H9 (cell line): Measurements from ENCODE around the gene TBC1D24. TPM values are rescaled to one million over a fixed set of nuclear protein-coding genes. Genes with fewer than 3 reads are reported as not detected.
A peak's percentile ranks its signal among the peaks of the same experiment; 100 is the strongest.

Experiments
- DNase-seq: peaks from one replicate; pipeline ENCODE4 v3.0.0-alpha.2; 2017
- H2AFZ ChIP-seq: one replicate; pipeline ENCODE4 v1.6.1; 2013; ENCODE audit warnings: mild to moderate bottlenecking, low read length, control low read depth, moderate library complexity
- H2AK5ac ChIP-seq: 2 replicates; pipeline ENCODE4 v1.6.1; 2013; ENCODE audit warnings: low read length, control low read depth, mixed read lengths; ENCODE audit not compliant: insufficient read length
- H2BK120ac ChIP-seq: one replicate; pipeline ENCODE4 v1.6.1; 2013; ENCODE audit warnings: low read depth, mild to moderate bottlenecking, low read length, control low read depth, inconsistent platforms; ENCODE audit not compliant: poor library complexity, severe bottlenecking
- H2BK12ac ChIP-seq: 2 replicates; pipeline ENCODE4 v1.6.1; 2013; ENCODE audit warnings: low read length, control low read depth, mixed read lengths, low read depth; ENCODE audit not compliant: insufficient read length
- H2BK15ac ChIP-seq: 2 replicates; pipeline ENCODE4 v1.6.1; 2013; ENCODE audit warnings: low read depth, low read length, control low read depth
- H2BK20ac ChIP-seq: one replicate; pipeline ENCODE4 v1.6.1; 2013; ENCODE audit warnings: low read depth, mild to moderate bottlenecking, low read length, control low read depth, inconsistent platforms; ENCODE audit not compliant: poor library complexity, severe bottlenecking
- H2BK5ac ChIP-seq: 2 replicates; pipeline ENCODE4 v1.6.1; 2013; ENCODE audit warnings: low read length, control low read depth, mixed read lengths; ENCODE audit not compliant: insufficient read length
- H3K14ac ChIP-seq: 2 replicates; pipeline ENCODE4 v1.6.1; 2013; ENCODE audit warnings: low read length, control low read depth; ENCODE audit not compliant: insufficient read depth
- H3K18ac ChIP-seq: 2 replicates; pipeline ENCODE4 v1.6.1; 2013; ENCODE audit warnings: low read depth, mild to moderate bottlenecking, mixed read lengths, low read length, control low read depth; ENCODE audit not compliant: insufficient read length
- H3K23ac ChIP-seq: 2 replicates; pipeline ENCODE4 v1.6.1; 2013; ENCODE audit warnings: low read length, control low read depth, mixed read lengths, low read depth; ENCODE audit not compliant: insufficient read length
- H3K23me2 ChIP-seq: 2 replicates; pipeline ENCODE4 v1.6.1; 2013; ENCODE audit warnings: low read depth, mild to moderate bottlenecking, mixed read lengths, low read length, control low read depth; ENCODE audit not compliant: insufficient read length, poor library complexity, severe bottlenecking
- H3K27ac ChIP-seq: 2 replicates; pipeline ENCODE4 v1.5.1; 2013; ENCODE audit warnings: low read length, control low read depth, mixed read lengths, low read depth; ENCODE audit not compliant: insufficient read length
- H3K27me3 ChIP-seq: 2 replicates; pipeline ENCODE4 v1.6.1; 2013; ENCODE audit warnings: low read length, control low read depth, inconsistent platforms; ENCODE audit not compliant: insufficient read depth
- H3K4ac ChIP-seq: 2 replicates; pipeline ENCODE4 v1.6.1; 2013; ENCODE audit warnings: low read depth, mild to moderate bottlenecking, control low read depth, inconsistent platforms, low read length, moderate library complexity
- H3K4me1 ChIP-seq: 2 replicates; pipeline ENCODE4 v1.6.1; 2013; ENCODE audit warnings: low read length, control low read depth, inconsistent platforms; ENCODE audit not compliant: insufficient read depth
- H3K4me2 ChIP-seq: 2 replicates; pipeline ENCODE4 v1.6.1; 2013; ENCODE audit warnings: low read length, control low read depth, mixed read lengths; ENCODE audit not compliant: insufficient read length, insufficient read depth
- H3K56ac ChIP-seq: 2 replicates; pipeline ENCODE4 v1.6.1; 2013; ENCODE audit warnings: low read depth, mild to moderate bottlenecking, mixed read lengths, low read length, control low read depth; ENCODE audit not compliant: insufficient read length
- H3K79me1 ChIP-seq: 2 replicates; pipeline ENCODE4 v1.6.1; 2013; ENCODE audit warnings: low read depth, mild to moderate bottlenecking, moderate library complexity, low read length, control low read depth, inconsistent platforms; ENCODE audit not compliant: insufficient read depth, poor library complexity, severe bottlenecking
- H3K79me2 ChIP-seq: 2 replicates; pipeline ENCODE4 v1.6.1; 2013; ENCODE audit warnings: low read length, control low read depth, inconsistent platforms; ENCODE audit not compliant: insufficient read depth
- H3K9ac ChIP-seq: 2 replicates; pipeline ENCODE4 v1.6.1; 2013; ENCODE audit warnings: low read length, control low read depth, mixed read lengths; ENCODE audit not compliant: insufficient read length; ENCODE audit errors: extremely low read depth
- H3K9me3 ChIP-seq: one replicate; pipeline ENCODE4 v1.6.1; 2013; ENCODE audit warnings: low read depth, low read length, inconsistent platforms; ENCODE audit not compliant: control insufficient read depth
- H3T11ph ChIP-seq: one replicate; pipeline ENCODE4 v1.6.1; 2013; ENCODE audit warnings: mild to moderate bottlenecking, low read length, control low read depth, inconsistent platforms
- H4K20me1 ChIP-seq: one replicate; pipeline ENCODE4 v1.6.1; 2013; ENCODE audit not compliant: control insufficient read depth, insufficient read length, insufficient read depth
- H4K5ac ChIP-seq: 2 replicates; pipeline ENCODE4 v1.6.1; 2013; ENCODE audit warnings: low read depth, mild to moderate bottlenecking, mixed read lengths, low read length, control low read depth; ENCODE audit not compliant: insufficient read length
- H4K8ac ChIP-seq: replicated peaks from 2 replicates; pipeline ENCODE4 v1.6.1; 2013; ENCODE audit warnings: low read length, control low read depth, mixed read lengths, low read depth; ENCODE audit not compliant: insufficient read length
- H4K91ac ChIP-seq: 2 replicates; pipeline ENCODE4 v1.6.1; 2013; ENCODE audit warnings: low read depth, mild to moderate bottlenecking, moderate library complexity, mixed read lengths, low read length, control low read depth; ENCODE audit not compliant: insufficient read length
- H3K27ac Mint-ChIP-seq, 3 experiments: 2 replicates in 2 of 3; 3 replicates in 1 of 3; pipeline ENCODE4 v1.8.0; 2020 to 2021; ENCODE audit warnings: mixed read lengths in 3 of 3, mild to moderate bottlenecking in 1 of 3, moderate library complexity in 1 of 3
- H3K27me3 Mint-ChIP-seq: 2 replicates; pipeline ENCODE4 v1.8.0; 2021; ENCODE audit warnings: low read depth, mild to moderate bottlenecking, moderate library complexity, mixed read lengths
- H3K36me3 Mint-ChIP-seq, 3 experiments: 2 replicates in 2 of 3; 3 replicates in 1 of 3; pipeline ENCODE4 v1.8.0; 2020 to 2021; ENCODE audit warnings: low read depth in 3 of 3, mixed read lengths in 3 of 3; ENCODE audit not compliant: insufficient read depth in 1 of 3
- H3K4me1 Mint-ChIP-seq, 2 experiments: 2 replicates each; pipeline ENCODE4 v1.8.0; 2020; ENCODE audit warnings: mixed read lengths in 2 of 2
- H3K4me3 Mint-ChIP-seq, 2 experiments: 2 replicates in 1 of 2; 3 replicates in 1 of 2; pipeline ENCODE4 v1.8.0; 2020 to 2021; ENCODE audit warnings: mild to moderate bottlenecking in 2 of 2, mixed read lengths in 2 of 2, moderate library complexity in 1 of 2
- H3K9me3 Mint-ChIP-seq, 2 experiments: 2 replicates in 1 of 2; 3 replicates in 1 of 2; pipeline ENCODE4 v1.8.0; 2020; ENCODE audit warnings: mild to moderate bottlenecking in 2 of 2, mixed read lengths in 2 of 2, moderate library complexity in 1 of 2
- WGBS: extraction: QIAGEN DNeasy Blood & Tissue Kit; methylation state at CpG from one replicate; pipeline ENCODE4 v1.1.7; 2013; ENCODE audit warnings: missing lambda C conversion rate, low lambda C conversion rate, mixed read lengths; ENCODE audit not compliant: insufficient read length; ENCODE audit errors: extremely low coverage; 5-methylcytosine and 5-hydroxymethylcytosine counted together
- total RNA-seq: library from RNA; stranded (reverse); gene quantifications from 2 replicates; pipeline ENCODE4 v1.2.1, GENCODE V29; 2021
- TF ChIP-seq, protein P1 (sequence below): fragments of 200-600 bp; sonication (generic); conservative IDR thresholded peaks from 3 replicates; pipeline ENCODE4 v1.8.0; 2021; ENCODE audit warnings: antibody characterized with exemption, mild to moderate bottlenecking

The TBC1D24 gene
- total RNA-seq, 1 experiment from 2014 or later = 19.0 TPM

DNA sequence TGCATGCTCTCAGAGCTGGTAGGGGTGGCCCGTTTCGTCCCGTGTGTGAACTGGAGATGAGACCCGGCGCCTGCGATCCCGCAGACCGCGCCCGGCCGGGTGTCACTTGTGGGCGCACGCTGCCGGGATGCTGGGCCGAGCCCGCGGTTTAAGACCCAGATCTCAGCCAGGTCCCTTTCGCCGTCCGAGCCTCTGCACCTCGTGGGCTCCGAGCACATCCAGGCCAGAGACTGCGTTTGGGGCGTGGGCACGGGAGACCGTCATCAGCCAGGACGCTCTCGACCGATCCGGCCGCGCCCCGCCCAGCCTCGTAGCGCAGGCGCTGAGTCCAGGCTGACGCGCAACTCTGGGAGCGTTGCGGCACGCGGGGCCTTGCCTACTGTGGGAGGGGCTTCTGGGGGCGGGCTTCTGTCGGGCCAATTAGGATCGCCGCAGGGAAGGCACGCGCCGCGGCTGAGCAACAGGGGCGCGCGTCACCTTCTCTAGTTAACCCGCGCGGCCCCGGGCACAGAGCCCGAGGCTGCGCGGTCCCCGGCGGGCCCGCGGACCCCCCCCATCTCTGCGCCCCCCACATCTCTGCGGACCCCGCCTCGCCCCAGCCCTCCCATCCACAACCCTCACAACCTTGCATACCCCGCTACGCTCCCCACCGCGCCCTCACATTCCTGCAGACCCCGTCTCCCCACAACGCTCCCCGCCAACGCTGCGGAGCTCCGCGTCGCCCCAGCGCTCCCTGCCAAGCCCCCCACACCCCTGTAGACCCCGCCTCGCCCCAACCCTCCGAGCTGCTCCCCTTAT is 57.0 kb downstream of the TBC1D24 start:
- Histone ChIP-seq H4K5ac (no peak overlapping the region), H3T11ph (no peak overlapping the region), H2BK12ac (no peak overlapping the region), H3K9me3 (no peaks in the 10 kb centered on the region), H3K9ac (peak overlapping the region; percentile 33), H2BK5ac (no peak overlapping the region), H4K8ac (no peak overlapping the region), H3K79me2 (no peaks in the 10 kb centered on the region), H2AFZ (no peak overlapping the region), H2BK15ac (no peak overlapping the region), H3K18ac (peak overlapping the region; percentile 88), H3K23me2 (peaks cover 10% of the 10 kb centered on the region), H3K4me2 (peak overlapping the region; percentile 78), H4K20me1 (no peaks in the 10 kb centered on the region), H3K79me1 (no peaks in the 10 kb centered on the region), H2BK120ac (no peak overlapping the region), H2BK20ac (no peak overlapping the region), H3K23ac (no peak overlapping the region), H2AK5ac (no peak overlapping the region), H3K14ac (peak overlapping the region; percentile 47; the same call in 1 of the 2 replicates), H3K56ac (no peak overlapping the region), H3K4me1 (no peaks in the 10 kb centered on the region), H3K27me3 (no peaks in the 10 kb centered on the region), H4K91ac (no peak overlapping the region), H3K4ac (no peak overlapping the region), H3K27ac (no peak overlapping the region)
- Mint-ChIP-seq H3K4me3 (peak overlapping the region; percentile 79 to 98), H3K4me1 (peaks cover 4 to 11% of the 10 kb centered on the region in 2 experiments), H3K36me3 (peaks cover 0 to 15% (median 2%) of the 10 kb centered on the region in 3 experiments; a peak in 3 of 7 replicates), H3K27me3 (peaks cover 4% of the 10 kb centered on the region; the same call in 1 of the 2 replicates), H3K27ac (peak overlapping the region; percentile 40 to 90 (median 77); a peak in 5 of 7 replicates), H3K9me3 (peaks cover 0 to 2% of the 10 kb centered on the region in 2 experiments; a peak in 1 of 5 replicates)
- TF ChIP-seq, protein P1, sequence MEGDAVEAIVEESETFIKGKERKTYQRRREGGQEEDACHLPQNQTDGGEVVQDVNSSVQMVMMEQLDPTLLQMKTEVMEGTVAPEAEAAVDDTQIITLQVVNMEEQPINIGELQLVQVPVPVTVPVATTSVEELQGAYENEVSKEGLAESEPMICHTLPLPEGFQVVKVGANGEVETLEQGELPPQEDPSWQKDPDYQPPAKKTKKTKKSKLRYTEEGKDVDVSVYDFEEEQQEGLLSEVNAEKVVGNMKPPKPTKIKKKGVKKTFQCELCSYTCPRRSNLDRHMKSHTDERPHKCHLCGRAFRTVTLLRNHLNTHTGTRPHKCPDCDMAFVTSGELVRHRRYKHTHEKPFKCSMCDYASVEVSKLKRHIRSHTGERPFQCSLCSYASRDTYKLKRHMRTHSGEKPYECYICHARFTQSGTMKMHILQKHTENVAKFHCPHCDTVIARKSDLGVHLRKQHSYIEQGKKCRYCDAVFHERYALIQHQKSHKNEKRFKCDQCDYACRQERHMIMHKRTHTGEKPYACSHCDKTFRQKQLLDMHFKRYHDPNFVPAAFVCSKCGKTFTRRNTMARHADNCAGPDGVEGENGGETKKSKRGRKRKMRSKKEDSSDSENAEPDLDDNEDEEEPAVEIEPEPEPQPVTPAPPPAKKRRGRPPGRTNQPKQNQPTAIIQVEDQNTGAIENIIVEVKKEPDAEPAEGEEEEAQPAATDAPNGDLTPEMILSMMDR = no peak
- WGBS = no CpG with 5 or more reads among the region's 84 CpGs
- peak; percentile 98 for DNase-seq
